Transverse colon (tissue), 4 donors: ENCODE data around the gene PLCL2. TPM values are rescaled to one million over a fixed set of nuclear protein-coding genes. Genes with fewer than 3 reads are reported as not detected.
"Not testable (repeated sequence)": the region's sequence is repeated elsewhere in the genome, so short reads cannot be mapped to it uniquely, and the experiment has no call there.

Source experiments
- DNase-seq: peaks from one replicate; pipeline ENCODE4 v3.0.0-alpha.2; 2019
- H3K27ac ChIP-seq, 4 donors: fragments of 200-600 bp; sonication (generic); 2 replicates each; pipeline ENCODE4 v1.5.1; 2016 to 2018; ENCODE audit warnings: inconsistent platforms in 4 of 4
- H3K27me3 ChIP-seq: fragments of 200-600 bp; sonication (generic); 2 replicates; pipeline ENCODE4 v1.5.1; 2017; ENCODE audit warnings: inconsistent platforms
- H3K36me3 ChIP-seq, 4 donors: fragments of 200-600 bp; sonication (generic); 2 replicates each; pipeline ENCODE4 v1.5.1; 2017 to 2019; ENCODE audit warnings: inconsistent platforms in 4 of 4
- H3K4me1 ChIP-seq, 4 donors: fragments of 200-600 bp; sonication (generic); 2 replicates each; pipeline ENCODE4 v1.5.1; 2017 to 2020; ENCODE audit warnings: inconsistent platforms in 4 of 4
- H3K4me3 ChIP-seq, 4 donors: fragments of 200-600 bp; sonication (generic); 1 replicate in 1 of 4; 2 replicates in 3 of 4; pipeline versions ENCODE4 v1.5.1 to v1.6.1; 2017 to 2019; ENCODE audit warnings: inconsistent platforms in 4 of 4
- H3K9me3 ChIP-seq, 2 donors: fragments of 200-600 bp; sonication (generic); 2 replicates each; pipeline ENCODE4 v1.5.1; 2017 to 2019; ENCODE audit warnings: inconsistent platforms in 2 of 2
- CTCF ChIP-seq, 5 experiments: fragments of 200-600 bp in 3 of 5; fragments of 450-650 bp in 2 of 5; sonication (generic) in 3 of 5; IDR thresholded peaks; 1 replicate in 2 of 5; 2 replicates in 3 of 5; pipeline ENCODE4 v1.5.1; 2016 to 2017; ENCODE audit warnings: antibody characterized with exemption in 5 of 5, inconsistent platforms in 3 of 5, mild to moderate bottlenecking in 2 of 5, moderate library complexity in 1 of 5
- EP300 ChIP-seq: sonication (generic); formaldehyde crosslinking; IDR thresholded peaks from one replicate; pipeline ENCODE4 v1.6.1; 2017; ENCODE audit warnings: antibody characterized with exemption, low read depth
- POLR2A ChIP-seq: fragments of 450-650 bp; IDR thresholded peaks from one replicate; pipeline ENCODE4 v1.6.1; 2016; ENCODE audit warnings: antibody characterized with exemption, mild to moderate bottlenecking, moderate library complexity
- POLR2AphosphoS5 ChIP-seq, 3 donors: sonication (generic); formaldehyde crosslinking; IDR thresholded peaks; one replicate each; pipeline ENCODE4 v1.6.1; 2016; ENCODE audit warnings: antibody characterized with exemption in 3 of 3
- WGBS, 2 donors: methylation state at CpG; one replicate each; pipeline ENCODE4 v1.1.5; 2018; ENCODE audit warnings: low coverage in 1 of 2; 5-methylcytosine and 5-hydroxymethylcytosine counted together
- in situ Hi-C, 4 donors: fragments of 200-750 bp; cut with MboI; loops; one replicate each; pipeline versions ENCODE4 v1.15.0 to v1.15.1; 2017; ENCODE audit warnings: low sequenced_read_pairs in 3 of 4, low pct_ligation_motif_present in 1 of 4, low pct_unique_long_range_greater_than_20kb in 1 of 4
- intact Hi-C: fragments of 100-400 bp; cut with DNase I; formaldehyde crosslinking; loops from one replicate; pipeline ENCODE4 v1.15.1; 2023; ENCODE audit warnings: low total_unique reads
- total RNA-seq, 4 donors: library from RNA; depleted of rRNA; stranded (reverse); fragments of >200 nt; gene quantifications; one replicate each; pipeline ENCODE4 v1.1.0, GENCODE V29; 2016

Gene PLCL2
- total RNA-seq, 4 donors from 2014 or later: 17.2 to 41.4 (median 35.9) TPM

DNA sequence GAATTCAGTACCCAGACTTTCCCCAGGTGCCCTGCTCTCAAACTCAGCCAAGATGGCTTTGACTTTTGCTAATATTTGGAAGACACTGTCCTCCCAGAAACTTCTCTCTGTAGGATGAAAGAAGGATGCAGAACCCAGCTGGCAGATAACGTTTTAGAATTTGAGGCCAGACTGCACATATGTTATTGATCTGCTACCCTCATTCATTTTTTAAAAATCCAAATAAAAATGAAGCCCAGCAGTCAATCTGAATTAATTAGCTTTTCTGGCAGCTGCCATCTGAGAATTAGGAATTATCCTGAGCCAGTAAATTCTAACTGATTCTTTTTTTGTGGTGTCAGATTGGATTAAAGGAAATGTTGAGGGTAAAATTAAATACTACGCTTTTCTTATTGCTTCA, 236.6 kb downstream of the PLCL2 start:
- H3K4me3 ChIP-seq: no peak overlapping the region
- in situ Hi-C loops: no loop called here
- H3K36me3 ChIP-seq: no peaks in the 10 kb centered on the region
- TF ChIP-seq CTCF (IDR thresholded peaks at IDR 0.05) (no peak), POLR2A (no peak), EP300 (no peak), POLR2AphosphoS5 (IDR thresholded peaks at IDR 0.05) (no peak)
- H3K9me3 ChIP-seq: no peaks in the 10 kb centered on the region
- no peaks in the 10 kb centered on the region for H3K27me3 ChIP-seq
- no peak overlapping the region for H3K27ac ChIP-seq
- 77 to 78% methylated on average over 2 of the region's 2 CpGs for WGBS, 2 donors
- H3K4me1 ChIP-seq: no peaks in the 10 kb centered on the region
- DNase-seq: no peak
- intact Hi-C loops: no loop called here

- Histone ChIP-seq H3K36me3 (no peaks in the 10 kb centered on the region), H3K27me3 (no peaks in the 10 kb centered on the region), H3K4me3 (no peak overlapping the region), H3K27ac (no peak overlapping the region), H3K4me1 (no peaks in the 10 kb centered on the region), H3K9me3 (no peaks in the 10 kb centered on the region)
- TF ChIP-seq CTCF (IDR thresholded peaks at IDR 0.05): no peak
- no peak for TF ChIP-seq POLR2A
- TF ChIP-seq EP300: no peak
- TF ChIP-seq POLR2AphosphoS5 (IDR thresholded peaks at IDR 0.05): no peak
- in situ Hi-C loops (no loop called here), intact Hi-C loops (no loop called here)
- 82 to 87% methylated on average over 3 of the region's 3 CpGs for WGBS, 2 donors
- DNase-seq: no peak
Observed at GRCh38 chr3:17122758-17123157, 238.0 kb downstream of the PLCL2 start.

GRCh38 chr3:17125738-17126442, 241.1 kb downstream of the PLCL2 start:
- 57 to 63% methylated on average over 2 of the region's 2 CpGs for WGBS, 2 donors
- H3K4me1 ChIP-seq: no peaks in the 10 kb centered on the region
- H3K4me3 ChIP-seq: no peak overlapping the region
- H3K27ac ChIP-seq: no peak overlapping the region
- intact Hi-C loops: no loop called here
- TF ChIP-seq POLR2AphosphoS5 (IDR thresholded peaks at IDR 0.05): no peak
- TF ChIP-seq EP300: no peak
- TF ChIP-seq CTCF (IDR thresholded peaks at IDR 0.05): no peak
- TF ChIP-seq POLR2A: no peak
- H3K36me3 ChIP-seq: no peaks in the 10 kb centered on the region
- H3K27me3 ChIP-seq: no peaks in the 10 kb centered on the region
- no peak for DNase-seq
- in situ Hi-C loops: no loop called here
- no peaks in the 10 kb centered on the region for H3K9me3 ChIP-seq

DNA sequence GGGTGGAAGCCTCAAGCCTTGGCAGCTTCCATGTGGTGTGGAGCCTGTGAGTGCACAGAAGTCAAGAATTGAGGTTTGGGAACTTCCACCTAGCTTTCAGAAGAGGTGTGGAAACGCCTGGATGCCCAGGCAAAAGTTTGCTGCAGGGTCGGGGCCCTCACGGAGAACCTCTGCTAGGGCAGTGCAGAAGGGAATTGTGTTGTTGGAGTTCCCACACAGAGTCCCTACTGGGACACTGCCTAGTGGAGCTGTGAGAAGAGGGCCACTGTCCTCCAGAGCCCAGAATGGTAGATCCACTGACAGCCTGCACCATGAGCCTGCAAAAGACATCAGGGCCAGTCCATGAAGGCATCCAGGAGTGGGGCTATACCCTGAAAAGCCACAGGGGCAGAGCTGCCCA, 243.9 kb downstream of the PLCL2 start:
- in situ Hi-C loops, H3K9me3 ChIP-seq, intact Hi-C loops, H3K27me3 ChIP-seq, H3K4me3 ChIP-seq, DNase-seq, H3K27ac ChIP-seq, H3K36me3 ChIP-seq, H3K4me1 ChIP-seq: not testable (repeated sequence)
- WGBS, 2 donors: 86% methylated on average over 3 of the region's 3 CpGs; no CpG with 5 or more reads in 1 of the 2 donors

DNA sequence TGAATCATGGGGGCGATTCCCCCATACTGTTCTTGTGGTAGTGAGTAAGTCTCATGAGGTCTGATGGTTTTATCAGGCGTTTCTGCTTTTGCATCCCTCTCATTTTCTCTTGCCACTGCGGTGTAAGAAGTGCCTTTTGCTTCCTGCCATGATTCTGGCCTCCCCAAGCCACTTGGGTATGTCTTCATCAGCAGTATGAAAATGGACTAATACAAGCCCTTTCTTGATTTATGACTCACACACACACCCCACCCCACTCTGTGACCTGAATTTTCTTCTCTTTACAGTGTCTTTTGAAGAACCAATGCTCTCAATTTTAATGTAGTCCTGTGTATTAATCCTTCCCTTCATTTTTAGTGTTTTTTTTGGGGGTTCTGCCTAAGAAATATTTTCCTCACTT, 244.8 kb downstream of the PLCL2 start:
- 67 to 70% methylated on average over 2 to 3 of the region's 3 CpGs for WGBS, 2 donors
- intact Hi-C loops: no loop called here

More for the DNA sequence above, 244.8 kb downstream of the PLCL2 start:
- Histone ChIP-seq H3K4me3 (no peak overlapping the region), H3K4me1 (no peaks in the 10 kb centered on the region), H3K9me3 (no peaks in the 10 kb centered on the region), H3K27ac (no peak overlapping the region), H3K27me3 (no peaks in the 10 kb centered on the region), H3K36me3 (no peaks in the 10 kb centered on the region)
- DNase-seq: no peak
- in situ Hi-C loops: no loop called here
- TF ChIP-seq EP300: no peak
- no peak for TF ChIP-seq CTCF (IDR thresholded peaks at IDR 0.05)
